Non-pigmented ciliary epithelial cell (primary cell): ENCODE results near the gene EPS15.
"Not testable (repeated sequence)": the region's sequence is repeated elsewhere in the genome, so short reads cannot be mapped to it uniquely, and the experiment has no call there.

Experiments
- DNase-seq: peaks from one replicate; pipeline ENCODE4 v3.0.0-alpha.2; 2010; ENCODE audit warnings: low read depth

The EPS15 gene

DNA sequence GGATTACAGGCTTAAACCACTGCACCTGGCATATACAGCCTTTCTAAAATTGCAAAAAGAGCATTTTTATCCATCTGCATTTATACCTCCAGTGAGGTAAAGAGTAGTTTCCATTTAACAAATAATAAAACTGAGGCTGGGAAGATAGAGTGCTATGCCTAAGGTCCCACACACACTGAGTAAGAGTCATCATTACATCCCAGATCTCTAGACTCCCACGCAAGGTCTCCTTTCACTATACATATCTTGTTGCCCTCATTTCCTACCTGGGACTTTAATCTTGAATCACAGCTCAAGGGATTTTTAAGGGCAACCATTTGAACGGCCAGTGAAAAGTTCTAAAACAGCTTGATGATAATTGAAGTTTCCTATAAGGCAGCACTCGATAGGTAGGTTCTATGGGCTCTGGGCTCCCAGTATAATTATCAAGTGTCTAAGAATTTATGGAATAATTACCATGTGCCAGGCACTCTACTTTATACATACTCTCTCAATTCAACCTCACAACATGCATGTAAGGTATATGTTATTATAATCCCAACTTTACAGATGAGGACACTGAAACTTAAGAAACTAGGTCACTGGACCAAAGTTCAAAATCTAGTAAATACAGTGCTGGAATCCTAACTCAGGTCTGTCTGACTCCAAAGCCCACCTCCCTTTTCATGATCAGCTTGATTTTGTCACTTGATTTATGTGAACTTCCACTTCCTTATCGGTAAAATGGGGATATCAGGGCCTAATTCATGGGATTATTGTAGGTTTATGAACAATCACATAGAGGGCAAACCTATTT, 23.3 kb upstream of the EPS15 start:
- no peak for DNase-seq

DNA sequence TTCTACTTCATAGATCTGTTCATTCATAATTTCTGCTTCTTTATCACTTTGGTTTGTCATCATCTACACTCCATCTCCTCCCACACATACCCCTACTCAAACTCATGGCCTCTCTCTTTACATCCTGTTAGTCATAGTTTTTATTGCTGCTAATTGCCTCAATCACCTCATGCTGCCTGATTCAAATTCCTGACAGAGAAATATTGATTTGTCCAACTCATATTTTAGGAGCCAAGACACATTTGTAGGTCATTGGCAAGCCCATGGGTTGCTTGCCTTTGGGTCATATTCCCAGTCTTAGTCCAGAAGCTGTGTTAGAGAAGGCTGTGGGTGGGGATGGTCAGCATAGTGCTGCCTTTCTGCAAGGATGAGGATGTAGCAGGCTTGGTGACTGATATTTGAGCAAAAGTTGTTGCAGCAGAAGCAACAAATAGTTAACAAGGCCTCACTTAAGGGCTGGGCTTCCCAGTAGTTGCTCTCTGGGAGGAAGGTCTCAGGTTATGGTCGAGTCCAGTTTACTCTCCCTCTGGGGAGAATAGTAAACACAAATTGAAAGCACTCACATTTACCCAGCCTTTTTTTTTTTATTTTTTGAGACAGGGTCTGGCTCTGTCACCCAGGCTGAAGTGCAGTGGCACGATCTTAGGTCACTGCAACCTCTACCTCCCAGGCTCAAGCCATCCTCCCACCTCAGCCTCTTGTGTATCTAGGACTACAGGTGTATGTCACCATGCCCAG, 22.4 kb upstream of the EPS15 start:
- DNase-seq = no peak

DNA sequence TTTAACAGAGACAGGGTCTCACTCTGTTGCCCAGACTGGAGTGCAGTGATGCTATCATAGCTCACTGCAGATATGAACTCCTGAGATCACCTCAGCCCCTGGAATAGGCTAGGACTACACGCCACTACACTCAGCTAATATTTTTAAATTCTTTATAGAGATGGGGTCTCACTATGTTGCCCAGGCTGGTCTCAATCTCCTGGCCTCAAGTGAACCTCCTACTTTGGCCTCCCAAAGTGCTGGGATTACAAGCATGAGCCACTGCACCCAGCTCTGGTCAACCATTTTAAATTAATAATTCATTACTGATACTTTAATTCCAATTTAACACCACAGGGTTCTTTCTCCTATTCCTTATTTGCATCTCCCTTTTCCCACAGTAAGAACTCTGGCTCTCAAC, 18.5 kb upstream of the EPS15 start:
- DNase-seq = no peak

DNA sequence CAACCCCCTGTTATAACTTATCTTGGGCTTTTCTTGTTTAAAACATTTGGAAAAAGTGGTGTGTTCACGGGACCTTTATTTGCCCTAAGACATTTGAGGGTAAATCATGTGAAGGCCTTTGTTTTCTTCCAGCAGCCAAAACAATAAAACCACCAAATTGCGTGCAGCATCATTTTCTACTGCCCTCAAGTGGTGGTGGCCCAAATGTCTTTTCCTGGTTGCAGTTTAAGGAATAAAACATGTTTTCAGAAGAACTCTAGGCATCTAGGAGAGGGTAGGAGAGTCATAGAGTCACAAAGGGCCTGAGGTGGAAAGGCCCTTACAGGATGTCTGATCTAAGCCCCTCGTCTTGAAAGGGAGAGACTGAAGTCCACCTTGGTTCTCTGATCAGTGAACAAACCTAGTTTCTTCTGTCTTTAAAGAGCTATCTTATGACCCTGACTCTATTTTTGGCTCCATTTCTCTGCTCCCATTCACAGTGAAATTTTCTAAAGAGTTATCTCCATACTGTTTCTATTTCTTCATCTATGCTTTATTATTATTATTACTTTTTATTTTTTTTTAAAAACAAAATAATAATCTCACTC, 16.0 kb upstream of the EPS15 start:
- no peak for DNase-seq

DNA sequence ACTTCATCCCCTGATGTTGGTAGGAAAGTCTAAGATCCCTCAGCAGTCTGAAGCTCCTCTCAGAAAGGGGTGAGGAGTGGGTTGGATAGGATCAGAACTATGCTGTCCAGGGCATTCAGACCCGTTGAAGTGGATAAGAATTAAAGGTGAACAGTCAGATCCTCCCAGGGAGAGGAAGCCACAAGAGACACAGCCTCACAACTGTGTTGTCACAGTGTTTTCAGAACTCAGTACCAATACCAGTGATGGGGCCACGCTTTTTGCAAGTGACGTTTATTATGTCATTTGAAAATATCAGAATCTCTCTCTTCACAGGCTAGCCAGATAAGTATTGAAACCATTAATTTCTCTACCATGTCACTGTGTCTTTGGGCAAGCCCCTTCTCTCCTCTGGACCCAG, 15.4 kb upstream of the EPS15 start:
- DNase-seq = no peak

DNA sequence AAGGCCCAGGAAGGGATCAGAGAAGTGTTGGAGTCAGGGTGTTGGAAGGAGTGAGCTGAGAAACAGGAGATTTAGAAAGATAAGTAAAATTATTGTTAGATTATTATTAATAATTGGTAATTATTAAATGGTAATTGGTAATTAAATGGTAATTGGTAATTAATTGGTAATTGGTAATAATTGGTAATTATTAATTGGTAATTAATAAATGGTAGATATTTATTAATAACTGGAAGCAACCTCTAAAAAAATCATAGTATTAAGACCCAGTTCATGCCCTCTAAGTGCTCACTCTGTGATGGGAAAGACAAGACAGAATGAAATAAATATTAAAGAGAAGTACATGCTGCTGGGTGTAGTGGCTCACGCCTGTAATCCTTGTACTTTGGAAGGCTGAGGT, 13.8 kb upstream of the EPS15 start:
- no peak for DNase-seq

DNA sequence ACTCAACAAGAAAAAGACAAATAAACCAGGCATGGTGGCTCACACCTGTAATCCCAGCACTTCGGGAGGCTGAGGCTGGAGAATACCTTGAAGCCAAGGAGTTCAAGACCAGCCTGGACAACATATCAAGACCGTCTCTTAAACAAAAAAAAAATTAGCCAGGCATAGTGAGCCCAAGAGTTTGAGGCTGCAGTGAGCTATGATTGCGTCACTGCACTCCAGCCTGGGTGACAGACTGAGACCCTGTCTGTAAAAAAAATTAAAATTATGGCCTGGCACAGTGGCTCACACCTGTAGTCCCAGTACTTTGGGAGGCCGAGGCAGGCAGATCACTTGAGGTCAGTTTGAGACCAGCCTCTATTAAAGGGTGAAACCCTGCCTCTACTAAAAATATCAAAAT, 11.4 kb upstream of the EPS15 start:
- DNase-seq = not testable (repeated sequence)

DNA sequence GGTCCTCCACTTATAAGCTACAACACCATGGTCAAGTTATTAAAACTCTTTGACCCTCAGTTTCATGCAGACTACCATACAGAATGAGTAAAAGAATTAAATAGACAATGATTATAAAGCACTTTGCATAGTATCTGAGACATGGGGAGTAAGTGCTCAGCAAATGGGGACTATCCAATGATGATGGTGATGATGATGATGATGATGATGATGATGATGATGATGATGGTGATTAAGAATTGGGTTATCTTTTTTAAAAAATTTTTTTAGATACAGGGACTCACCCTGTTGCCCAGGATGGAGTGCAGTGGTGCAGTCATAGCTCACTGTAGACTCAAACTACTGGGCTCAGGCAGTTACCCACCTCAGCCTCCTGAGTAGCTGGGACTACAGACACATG, 8.1 kb upstream of the EPS15 start:
- no peak for DNase-seq

DNA sequence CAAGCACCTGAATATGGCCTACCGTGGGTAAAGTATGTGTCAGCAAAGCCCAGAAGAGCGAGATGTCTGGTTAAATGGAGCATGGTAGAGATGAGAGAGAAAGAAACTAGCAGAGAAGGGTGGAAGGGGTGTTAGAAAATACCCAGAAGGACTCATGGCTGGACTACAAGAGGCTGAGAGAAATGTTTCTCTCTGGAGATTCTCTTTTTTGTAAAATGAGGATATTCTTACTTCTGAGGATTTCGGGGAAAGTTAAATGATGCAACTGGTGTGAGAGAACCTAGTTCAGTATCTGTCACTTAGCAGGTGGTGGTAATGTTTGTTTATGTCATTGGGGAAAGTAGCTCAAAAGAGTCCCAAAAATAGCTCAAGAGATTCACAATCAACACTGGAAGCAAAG, 7.2 kb upstream of the EPS15 start:
- no peak for DNase-seq

DNA sequence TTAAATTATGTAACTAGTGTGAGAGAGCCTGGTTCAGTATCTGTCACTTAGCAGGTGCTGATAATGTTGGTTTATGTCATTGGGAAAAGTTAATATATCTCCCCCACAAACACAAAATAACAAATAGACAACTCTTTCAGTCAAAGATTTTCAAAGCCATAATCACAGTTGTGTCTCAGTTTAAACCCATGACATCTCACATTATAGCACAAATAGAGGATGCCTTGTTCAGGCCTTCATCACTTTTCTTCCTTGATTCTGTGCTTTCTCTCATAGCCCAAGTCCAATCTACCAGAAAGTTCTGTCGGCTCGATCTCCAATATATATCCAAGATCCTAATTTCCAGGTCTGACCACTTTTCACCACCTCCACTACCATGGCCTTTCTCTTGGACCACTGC, 6.2 kb upstream of the EPS15 start:
- DNase-seq = no peak

DNA sequence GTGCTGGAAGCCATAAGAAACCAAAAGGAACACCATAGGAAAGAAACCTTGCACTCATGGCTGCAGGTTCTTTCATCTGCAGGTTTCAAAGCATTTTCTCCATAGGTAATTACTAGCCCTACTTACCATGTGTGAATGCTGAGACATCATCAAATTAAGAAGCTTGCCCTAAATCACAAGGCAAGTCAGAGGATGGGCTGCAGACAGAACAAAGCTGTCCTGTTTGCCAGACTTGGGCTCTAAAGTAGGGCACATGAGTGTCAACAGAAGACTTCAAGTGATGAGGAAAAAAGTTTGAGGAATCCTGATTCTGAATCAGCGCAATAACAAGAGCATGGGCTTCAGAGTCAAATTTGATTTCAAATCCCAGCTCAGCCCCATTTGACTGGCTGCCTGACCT, 5.8 kb upstream of the EPS15 start:
- no peak for DNase-seq

DNA sequence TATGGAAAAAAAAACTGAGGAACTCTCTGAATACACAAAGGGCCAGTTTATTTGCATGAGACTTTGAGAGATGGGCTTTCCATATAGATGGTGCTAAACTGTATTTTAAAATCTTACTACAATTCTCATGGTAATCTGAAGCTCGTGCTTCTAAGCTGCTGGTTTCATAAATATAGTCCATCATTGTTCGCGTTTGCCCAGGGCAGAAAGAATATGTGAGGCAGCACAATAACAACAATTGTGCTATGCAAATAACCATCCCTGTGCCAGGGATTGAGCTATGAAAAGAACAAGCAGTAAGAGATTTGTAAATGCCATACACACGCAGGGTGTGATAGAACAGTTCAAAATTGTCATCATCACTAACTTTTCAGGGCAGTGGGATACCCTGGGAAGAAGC, 4.9 kb upstream of the EPS15 start:
- DNase-seq = no peak

DNA sequence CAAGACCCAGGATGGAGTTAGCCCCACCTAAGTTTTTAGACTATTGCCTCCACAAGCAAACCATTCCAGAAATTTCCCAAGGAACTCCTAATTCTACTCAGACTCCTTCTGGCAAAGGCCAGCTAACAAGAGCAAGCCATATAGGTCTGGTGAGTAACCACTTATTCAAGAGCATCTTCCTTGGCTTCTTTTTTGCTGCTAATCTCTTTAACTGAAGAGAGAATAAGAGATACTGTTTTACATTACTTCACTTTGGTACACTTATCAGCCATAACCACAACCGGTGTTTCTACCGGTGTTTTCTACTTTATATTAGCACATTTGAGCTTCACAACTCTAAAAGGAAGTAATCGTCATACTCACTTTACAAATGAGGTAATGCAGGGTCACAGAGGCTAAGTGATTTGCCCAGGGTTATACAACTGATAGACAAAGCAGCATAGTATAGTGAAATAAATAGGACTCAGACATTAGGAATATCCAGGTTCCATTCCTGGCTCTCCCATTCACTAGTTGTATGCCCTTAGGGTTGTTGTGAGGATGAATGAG, 1.7 kb upstream of the EPS15 start:
- DNase-seq = no peak

DNA sequence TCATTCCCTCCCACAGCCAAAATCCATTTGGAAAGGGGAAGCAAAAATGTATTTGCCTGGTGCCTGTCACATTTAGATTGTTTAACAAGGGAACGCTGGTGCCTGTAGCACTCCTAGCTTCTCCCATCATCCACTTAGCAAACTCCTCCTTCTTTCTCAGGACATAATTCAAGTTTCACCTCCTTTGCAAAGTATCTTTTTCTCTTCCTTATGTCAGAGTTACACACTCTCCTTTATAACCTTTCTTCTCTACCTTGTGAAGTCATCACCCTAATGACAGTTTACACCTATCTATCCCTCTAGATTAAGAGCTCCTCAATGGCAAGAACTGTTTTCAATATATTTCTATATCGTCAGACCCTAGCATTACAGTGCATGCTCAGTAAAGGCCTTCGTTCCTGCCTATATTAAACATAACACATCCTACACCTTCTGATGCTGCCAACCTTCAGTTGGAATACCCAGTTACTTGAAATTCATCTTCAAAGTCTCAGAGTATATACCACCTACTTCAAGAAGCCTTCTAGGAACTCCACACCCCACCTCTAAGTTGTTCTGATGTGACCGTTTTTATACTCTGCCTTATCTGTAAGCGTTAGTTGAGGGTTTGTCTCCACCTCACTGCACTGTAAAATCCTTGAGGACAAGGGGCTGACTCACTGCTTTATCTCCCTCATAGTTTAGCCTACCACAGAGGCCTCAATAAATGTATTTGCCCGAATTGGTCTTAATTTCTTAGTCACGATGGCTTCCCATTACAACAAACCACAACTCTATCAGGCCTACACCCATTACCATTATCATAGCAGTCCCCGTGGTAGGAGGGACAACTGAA, 1.0 kb upstream of the EPS15 start:
- DNase-seq = peak; percentile 84

DNA sequence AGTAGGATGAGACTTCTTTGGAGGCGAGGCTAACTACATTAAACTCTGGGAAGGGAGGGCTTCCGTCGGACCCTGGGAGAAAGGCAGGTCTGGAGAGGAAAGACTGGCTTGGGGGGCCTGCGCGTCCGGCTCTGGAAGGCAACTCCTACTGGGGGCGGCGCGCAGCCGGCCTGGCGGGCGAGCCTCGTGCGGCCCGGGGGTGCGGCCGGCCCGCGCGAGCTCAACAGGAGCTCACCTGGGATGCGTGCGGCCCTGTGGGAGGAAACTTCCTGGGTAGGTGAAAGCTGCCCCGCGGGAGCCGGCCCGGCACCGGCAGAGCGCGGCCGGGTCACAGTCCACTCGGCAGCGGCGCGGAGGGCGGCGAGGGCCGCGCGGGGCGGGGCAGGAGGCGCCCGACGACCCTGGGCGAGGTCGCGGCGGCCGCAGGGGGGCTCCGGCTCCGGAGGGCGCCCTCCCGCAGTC, 449 bp downstream of the EPS15 start:
- no peak for DNase-seq

DNA sequence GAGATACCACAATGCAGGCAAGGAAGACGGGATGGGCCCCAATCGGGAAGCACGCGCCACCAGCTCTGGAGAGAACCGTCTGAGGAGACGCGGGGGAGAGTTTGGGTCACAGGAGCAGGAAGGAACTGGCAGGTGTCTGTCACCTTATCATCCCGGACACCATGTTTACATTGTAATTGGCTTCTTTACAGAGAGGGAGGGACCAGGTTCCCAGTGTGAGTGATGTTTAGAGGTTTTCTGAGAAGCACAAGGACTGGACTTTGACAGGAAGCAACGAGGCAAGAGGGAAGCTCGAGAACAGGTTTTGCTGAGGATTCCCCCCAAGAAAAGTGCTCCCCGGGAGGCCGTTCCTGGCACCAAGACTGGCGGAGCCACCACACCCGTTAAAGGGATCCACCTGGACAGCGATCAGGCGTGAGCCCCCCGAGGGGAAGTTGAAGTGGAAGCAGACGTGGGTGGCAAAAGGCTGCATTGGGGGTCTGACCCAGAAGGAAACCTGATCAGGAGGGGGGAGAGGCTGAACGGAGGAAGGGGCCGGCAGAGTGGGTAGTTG, 957 bp downstream of the EPS15 start:
- DNase-seq = no peak

DNA sequence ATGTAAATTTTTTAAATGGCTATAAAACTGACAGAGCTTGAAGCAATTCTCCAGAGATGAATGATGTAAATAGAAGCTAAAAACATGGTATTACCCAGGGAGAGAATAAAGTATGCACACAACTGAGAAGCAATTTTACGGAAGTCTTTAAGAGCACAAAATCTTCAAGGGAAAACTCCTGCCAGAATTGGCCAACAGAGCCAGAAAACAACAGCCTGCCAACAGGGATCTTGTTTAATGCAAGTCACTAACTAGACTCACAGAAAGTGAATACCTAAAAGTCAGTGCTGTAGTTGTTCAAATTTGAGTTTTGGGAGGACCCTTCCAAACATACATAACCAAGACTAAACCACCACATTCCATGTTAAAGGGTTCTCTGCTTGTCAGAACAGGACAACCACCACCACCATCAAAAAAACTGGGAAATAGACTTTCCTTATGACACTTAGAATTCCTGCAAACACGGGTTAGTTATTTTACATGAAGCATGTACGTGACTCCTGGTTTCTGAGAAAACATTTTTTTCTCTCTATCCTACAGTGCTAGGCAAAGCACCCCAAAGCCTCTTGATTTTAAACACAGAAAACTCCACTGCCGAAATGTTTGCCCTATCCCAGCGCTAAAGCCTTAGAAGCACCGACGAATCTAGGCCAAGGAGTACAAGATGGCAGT, 1.6 kb downstream of the EPS15 start:
- DNase-seq = no peak

DNA sequence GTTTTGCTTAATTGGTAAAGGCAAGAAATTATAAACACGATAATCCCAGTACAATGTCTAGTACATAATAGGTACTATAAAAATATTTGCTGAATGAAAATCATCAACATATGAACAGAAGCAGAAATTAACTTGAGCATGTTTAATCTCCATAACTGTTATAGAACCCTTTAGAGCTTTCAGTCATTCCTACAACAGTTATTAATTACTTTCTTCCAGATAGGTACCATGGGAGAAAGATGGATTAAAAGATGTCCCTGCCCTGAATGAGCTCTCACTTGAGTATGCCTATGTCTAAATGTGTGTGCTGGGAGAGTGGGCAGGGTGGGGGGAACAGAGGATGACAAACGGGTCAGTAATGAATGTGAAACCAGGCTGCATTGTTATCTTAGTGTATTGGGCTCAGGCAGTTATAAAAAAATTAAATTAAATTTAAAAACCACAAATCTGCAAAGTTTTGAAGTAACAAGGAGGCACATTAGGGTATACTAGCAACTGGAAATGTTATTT, 2.4 kb downstream of the EPS15 start:
- DNase-seq = no peak

DNA sequence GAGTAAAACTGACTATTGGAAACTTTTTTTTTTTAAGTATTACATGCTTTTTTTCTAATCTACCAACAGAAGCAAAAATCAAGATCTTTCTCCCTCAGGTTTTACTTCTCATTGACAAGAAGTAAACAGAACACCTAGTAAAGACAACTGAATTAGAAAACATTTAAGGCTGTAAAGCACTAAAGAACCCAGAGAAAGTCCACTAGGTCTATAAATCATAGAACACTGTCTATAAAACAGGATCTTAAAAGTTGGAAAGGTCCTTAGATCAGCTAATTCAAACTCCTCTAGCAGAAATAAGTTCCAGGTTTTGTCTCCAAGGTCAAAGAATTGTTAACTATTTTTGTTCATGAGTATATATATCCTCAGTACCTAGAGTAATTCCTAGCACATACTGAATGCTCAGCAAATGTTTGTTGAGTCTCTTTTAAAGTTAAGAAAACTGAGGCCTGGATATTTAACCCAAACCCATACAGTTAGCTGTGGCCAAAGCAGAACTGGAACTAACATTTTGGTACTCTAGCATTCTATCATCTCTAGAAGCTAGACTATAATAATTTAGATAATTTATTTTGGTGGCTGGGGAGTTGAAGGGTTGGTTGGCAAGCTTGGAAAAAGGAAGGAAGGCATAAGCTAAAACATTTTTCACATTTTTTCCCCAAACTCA, 3.0 kb downstream of the EPS15 start:
- no peak for DNase-seq

DNA sequence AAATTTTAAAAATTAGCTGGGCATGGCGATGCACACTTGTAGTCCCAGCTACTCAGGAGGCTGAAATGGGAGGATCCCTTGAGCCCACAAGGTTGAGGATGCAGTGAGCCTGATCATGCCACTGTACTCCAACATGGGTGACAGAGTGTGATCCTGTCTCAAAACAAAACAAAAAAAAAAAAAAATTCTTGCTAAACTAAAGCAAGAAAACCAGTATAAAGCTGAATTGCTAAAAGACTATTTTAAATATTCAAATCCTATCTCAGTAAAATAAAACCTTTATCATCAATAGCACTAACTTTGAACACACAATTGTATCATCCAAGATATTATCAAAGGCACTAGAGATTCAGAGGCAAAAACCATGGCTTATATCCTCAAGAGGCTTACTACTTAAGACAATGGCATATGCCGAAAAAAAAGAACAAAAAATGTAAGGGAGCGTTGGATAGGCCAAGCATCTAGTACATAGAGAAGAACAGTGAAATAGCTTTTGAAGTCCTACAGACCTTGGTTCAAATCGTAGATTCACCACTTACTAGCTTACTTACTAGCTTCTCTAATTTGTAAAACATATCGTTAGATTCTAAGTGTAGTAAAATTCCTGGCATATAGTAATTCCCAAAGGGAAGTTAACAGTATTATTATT, 3.6 kb downstream of the EPS15 start:
- DNase-seq = no peak
